Peyer's patch (tissue), 4 donors: Measurements from ENCODE around the gene MYEOV. TPM values are rescaled to one million over a fixed set of nuclear protein-coding genes. Genes with fewer than 3 reads are reported as not detected.

ENCODE experiments used
- DNase-seq, 3 donors: peaks; one replicate each; pipeline ENCODE4 v3.0.0-alpha.2; 2017 to 2019
- H3K27ac ChIP-seq, 4 donors: fragments of 200-600 bp; sonication (generic); one replicate each; pipeline ENCODE4 v1.5.1; 2016 to 2019
- H3K27me3 ChIP-seq, 2 donors: fragments of 200-600 bp; sonication (generic); one replicate each; pipeline ENCODE4 v1.5.1; 2019
- H3K36me3 ChIP-seq, 3 donors: fragments of 200-600 bp; sonication (generic); one replicate each; pipeline ENCODE4 v1.5.1; 2016 to 2019
- H3K4me1 ChIP-seq, 4 donors: fragments of 200-600 bp; sonication (generic); one replicate each; pipeline ENCODE4 v1.5.1; 2016 to 2019
- H3K4me3 ChIP-seq, 4 donors: fragments of 200-600 bp; sonication (generic); 1 replicate in 3 of 4; 2 replicates in 1 of 4; pipeline ENCODE4 v1.5.1; 2016 to 2019; ENCODE audit warnings: mild to moderate bottlenecking in 1 of 4
- H3K9me3 ChIP-seq, 4 donors: fragments of 200-600 bp; sonication (generic); one replicate each; pipeline ENCODE4 v1.5.1; 2016 to 2019; ENCODE audit warnings: mild to moderate bottlenecking in 1 of 4
- CTCF ChIP-seq, 6 experiments: fragments of 450-650 bp in 4 of 6; fragments of 200-600 bp in 2 of 6; sonication (generic) in 1 of 6; IDR thresholded peaks; one replicate each; pipeline ENCODE4 v1.5.1; 2017 to 2019; ENCODE audit warnings: antibody characterized with exemption in 6 of 6, mild to moderate bottlenecking in 3 of 6, moderate library complexity in 1 of 6
- POLR2A ChIP-seq, 2 donors: fragments of 450-650 bp; IDR thresholded peaks; one replicate each; pipeline ENCODE4 v1.5.1; 2017; ENCODE audit warnings: antibody characterized with exemption in 2 of 2, mild to moderate bottlenecking in 2 of 2, moderate library complexity in 2 of 2
- total RNA-seq, 4 donors: library from RNA; depleted of rRNA; stranded (reverse); fragments of >200 nt; gene quantifications; one replicate each; pipeline ENCODE4 v1.1.0, GENCODE V29; 2016

Gene MYEOV
- total RNA-seq, 4 donors from 2014 or later: 0.53 TPM; not detected in 3

GRCh38 chr11:69276165-69276564, 17.8 kb upstream of the MYEOV start:
- Histone ChIP-seq H3K27ac (no peak overlapping the region), H3K4me1 (peaks cover 0 to 21% (median 2%) of the 10 kb centered on the region in 4 donors), H3K4me3 (no peak overlapping the region), H3K36me3 (no peaks in the 10 kb centered on the region), H3K27me3 (no peaks in the 10 kb centered on the region), H3K9me3 (no peaks in the 10 kb centered on the region)
- DNase-seq: no peak
- TF ChIP-seq CTCF (IDR thresholded peaks at IDR 0.05) (no peak), POLR2A (IDR thresholded peaks at IDR 0.05) (no peak)

GRCh38 chr11:69277074-69277809, 16.7 kb upstream of the MYEOV start:
- Histone ChIP-seq H3K36me3 (no peaks in the 10 kb centered on the region), H3K27ac (peak overlapping the region in 1 of 4 donors; percentile 60), H3K4me1 (peaks cover 0 to 21% (median 2%) of the 10 kb centered on the region in 4 donors), H3K4me3 (no peak overlapping the region), H3K9me3 (no peaks in the 10 kb centered on the region), H3K27me3 (no peaks in the 10 kb centered on the region)
- TF ChIP-seq CTCF (IDR thresholded peaks at IDR 0.05) (no peak), POLR2A (IDR thresholded peaks at IDR 0.05) (no peak)
- DNase-seq: peak in 1 of 3 donors; percentile 54

GRCh38 chr11:69278091-69278867, 15.7 kb upstream of the MYEOV start:
- H3K4me3 ChIP-seq: no peak overlapping the region
- H3K36me3 ChIP-seq: no peaks in the 10 kb centered on the region
- TF ChIP-seq POLR2A (IDR thresholded peaks at IDR 0.05): no peak
- no peak for TF ChIP-seq CTCF (IDR thresholded peaks at IDR 0.05)
- no peaks in the 10 kb centered on the region for H3K27me3 ChIP-seq
- H3K27ac ChIP-seq: peak overlapping the region in 2 of 4 donors; percentile 4 to 60
- no peaks in the 10 kb centered on the region for H3K9me3 ChIP-seq
- peak in 2 of 3 donors; percentile 75 to 76 for DNase-seq
- H3K4me1 ChIP-seq: peaks cover 0 to 21% (median 2%) of the 10 kb centered on the region in 4 donors

GRCh38 chr11:69280451-69280850, 13.5 kb upstream of the MYEOV start:
- Histone ChIP-seq H3K27ac (no peak overlapping the region), H3K9me3 (no peaks in the 10 kb centered on the region), H3K36me3 (no peaks in the 10 kb centered on the region), H3K4me1 (peaks cover 0 to 17% (median 2%) of the 10 kb centered on the region in 4 donors), H3K4me3 (no peak overlapping the region), H3K27me3 (no peaks in the 10 kb centered on the region)
- TF ChIP-seq CTCF (IDR thresholded peaks at IDR 0.05) (no peak), POLR2A (IDR thresholded peaks at IDR 0.05) (no peak)
- DNase-seq: no peak

GRCh38 chr11:69280994-69281393, 13.0 kb upstream of the MYEOV start:
- Histone ChIP-seq H3K36me3 (no peaks in the 10 kb centered on the region), H3K27me3 (no peaks in the 10 kb centered on the region), H3K9me3 (no peaks in the 10 kb centered on the region), H3K27ac (no peak overlapping the region), H3K4me1 (peaks cover 0 to 17% (median 2%) of the 10 kb centered on the region in 4 donors), H3K4me3 (no peak overlapping the region)
- peak in 2 of 3 donors; percentile 44 to 71 for DNase-seq
- TF ChIP-seq CTCF (IDR thresholded peaks at IDR 0.05) (no peak), POLR2A (IDR thresholded peaks at IDR 0.05) (no peak)
